ENCODE results near the gene COL16A1.

The COL16A1 gene

DNA sequence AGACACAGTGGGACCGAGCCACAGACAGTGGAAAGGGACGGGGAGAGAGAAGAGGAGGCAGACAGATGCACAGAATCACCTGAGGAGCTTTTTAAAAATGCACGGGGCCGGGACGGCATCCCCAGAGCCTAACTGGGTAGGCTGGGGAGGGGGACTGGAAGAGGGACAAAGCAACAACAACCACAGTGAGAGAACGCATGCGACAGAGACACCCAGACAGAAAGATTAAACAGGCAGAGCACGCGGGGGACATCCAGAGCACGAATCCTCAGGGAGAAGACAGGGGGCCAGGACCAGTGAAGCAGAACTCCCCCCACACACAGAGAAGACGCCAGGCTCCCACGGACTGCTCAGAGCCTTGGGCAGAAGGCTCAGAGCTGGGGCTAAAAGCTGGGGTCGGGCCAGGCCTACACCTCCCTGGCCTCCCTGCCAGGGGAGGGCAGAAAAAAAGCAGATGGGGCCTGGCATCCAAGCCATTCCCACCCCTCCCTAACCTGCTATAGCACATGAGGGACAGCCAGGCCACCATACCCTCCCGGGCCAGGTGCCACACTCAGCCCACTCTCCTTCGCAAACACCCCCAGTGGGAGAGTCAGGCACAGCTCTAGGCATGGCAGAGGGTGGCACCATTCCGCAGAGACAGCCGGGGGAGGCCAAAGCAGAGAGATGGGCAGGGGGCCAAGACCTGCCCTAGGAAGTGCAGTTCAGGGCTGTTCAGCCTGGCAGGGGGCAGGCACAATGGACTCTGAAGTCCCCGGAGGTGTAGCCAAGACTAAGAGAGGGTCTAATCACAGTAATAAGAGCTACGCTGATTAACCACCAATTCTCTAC is 29.8 kb upstream of the COL16A1 start:
- TF ChIP-seq, protein P1, sequence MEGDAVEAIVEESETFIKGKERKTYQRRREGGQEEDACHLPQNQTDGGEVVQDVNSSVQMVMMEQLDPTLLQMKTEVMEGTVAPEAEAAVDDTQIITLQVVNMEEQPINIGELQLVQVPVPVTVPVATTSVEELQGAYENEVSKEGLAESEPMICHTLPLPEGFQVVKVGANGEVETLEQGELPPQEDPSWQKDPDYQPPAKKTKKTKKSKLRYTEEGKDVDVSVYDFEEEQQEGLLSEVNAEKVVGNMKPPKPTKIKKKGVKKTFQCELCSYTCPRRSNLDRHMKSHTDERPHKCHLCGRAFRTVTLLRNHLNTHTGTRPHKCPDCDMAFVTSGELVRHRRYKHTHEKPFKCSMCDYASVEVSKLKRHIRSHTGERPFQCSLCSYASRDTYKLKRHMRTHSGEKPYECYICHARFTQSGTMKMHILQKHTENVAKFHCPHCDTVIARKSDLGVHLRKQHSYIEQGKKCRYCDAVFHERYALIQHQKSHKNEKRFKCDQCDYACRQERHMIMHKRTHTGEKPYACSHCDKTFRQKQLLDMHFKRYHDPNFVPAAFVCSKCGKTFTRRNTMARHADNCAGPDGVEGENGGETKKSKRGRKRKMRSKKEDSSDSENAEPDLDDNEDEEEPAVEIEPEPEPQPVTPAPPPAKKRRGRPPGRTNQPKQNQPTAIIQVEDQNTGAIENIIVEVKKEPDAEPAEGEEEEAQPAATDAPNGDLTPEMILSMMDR (IDR thresholded peaks at IDR 0.05) = no peak
- H3K4me3 ChIP-seq = no peak overlapping the region
- no peak overlapping the region for H3K27ac ChIP-seq
- DNase-seq (ENCODE audit: low spot score) = no peak

DNA sequence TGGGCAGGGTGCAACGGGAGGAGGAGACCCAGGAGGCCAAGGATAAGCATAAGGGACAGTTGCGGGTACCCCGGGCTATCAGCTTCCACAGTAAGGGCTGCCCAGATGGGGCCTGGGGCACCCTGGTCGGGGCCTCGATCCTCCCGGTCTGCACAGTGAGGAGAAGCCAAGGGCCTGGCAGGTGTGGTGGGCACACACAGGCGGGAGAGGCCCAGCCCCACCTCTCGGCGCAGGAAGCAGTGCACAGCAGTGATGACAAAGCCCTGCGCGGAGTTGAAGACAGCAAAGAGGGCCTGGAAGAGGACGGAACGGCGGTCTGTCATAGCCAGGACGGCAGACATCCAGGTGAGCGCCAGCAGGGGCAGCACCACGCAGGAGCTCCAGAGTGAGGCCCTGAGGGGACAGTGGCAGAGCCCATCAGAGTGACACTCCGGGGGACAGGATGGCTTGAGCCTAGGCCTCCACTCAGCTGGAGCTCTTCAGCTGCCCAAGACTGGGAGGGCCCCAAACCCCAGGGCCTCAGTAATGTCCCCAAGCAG is 29.0 kb upstream of the COL16A1 start:
- H3K27ac ChIP-seq = no peak overlapping the region
- DNase-seq (ENCODE audit: low spot score) = no peak
- TF ChIP-seq, protein P1 (IDR thresholded peaks at IDR 0.05) = no peak
- H3K4me3 ChIP-seq = no peak overlapping the region

DNA sequence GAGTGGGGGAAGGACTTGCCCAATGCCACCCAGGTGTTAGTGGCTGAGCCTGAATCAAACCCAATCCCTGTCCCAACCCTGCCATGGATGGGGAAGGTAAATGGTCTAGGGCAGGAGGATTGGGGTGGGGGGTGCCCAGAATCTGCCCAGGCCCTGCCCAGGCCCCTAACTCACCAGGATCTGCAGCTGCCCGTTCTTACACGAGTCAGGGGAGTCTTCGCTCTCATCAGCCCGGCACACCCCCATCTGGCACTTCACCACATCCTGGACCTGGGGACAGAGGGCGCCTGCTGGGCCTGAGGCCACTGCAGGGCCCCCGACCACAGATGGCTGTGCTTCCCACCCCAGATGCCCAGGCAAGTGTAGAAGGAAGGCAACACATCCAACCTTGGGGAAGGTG is 28.5 kb upstream of the COL16A1 start:
- TF ChIP-seq, protein P1 (IDR thresholded peaks at IDR 0.05) = no peak
- DNase-seq (ENCODE audit: low spot score) = no peak
- Histone ChIP-seq H3K27ac (no peak overlapping the region), H3K4me3 (no peak overlapping the region)

DNA sequence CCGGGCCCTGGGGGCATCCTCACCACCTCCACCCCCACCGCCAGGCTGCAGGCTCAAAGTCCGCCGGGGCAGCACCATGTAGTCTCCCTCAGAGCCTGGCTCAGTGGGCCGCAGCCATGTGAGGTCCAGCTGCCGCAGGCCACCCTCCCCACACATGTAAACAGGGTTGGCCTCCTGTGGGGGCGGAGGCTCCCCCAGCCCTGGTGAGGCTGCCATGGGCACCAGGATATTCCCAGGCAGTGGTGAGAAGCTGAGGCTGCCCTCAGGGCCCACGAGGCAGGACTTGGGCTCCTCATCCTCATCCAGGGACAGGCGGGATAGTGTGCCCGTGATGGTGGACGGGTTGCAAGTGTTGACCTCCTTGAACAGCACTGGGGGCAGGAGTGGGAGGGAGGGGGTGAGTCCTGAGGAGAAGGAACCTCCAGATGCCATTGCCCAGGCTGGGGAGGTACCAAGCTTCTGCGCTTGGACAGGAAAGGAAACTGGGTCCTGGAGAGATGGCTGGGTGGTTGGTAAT is 27.3 kb upstream of the COL16A1 start:
- DNase-seq (ENCODE audit: low spot score) = no peak
- Histone ChIP-seq H3K4me3 (no peak overlapping the region), H3K27ac (no peak overlapping the region)
- TF ChIP-seq, protein P1 (IDR thresholded peaks at IDR 0.05) = no peak

DNA sequence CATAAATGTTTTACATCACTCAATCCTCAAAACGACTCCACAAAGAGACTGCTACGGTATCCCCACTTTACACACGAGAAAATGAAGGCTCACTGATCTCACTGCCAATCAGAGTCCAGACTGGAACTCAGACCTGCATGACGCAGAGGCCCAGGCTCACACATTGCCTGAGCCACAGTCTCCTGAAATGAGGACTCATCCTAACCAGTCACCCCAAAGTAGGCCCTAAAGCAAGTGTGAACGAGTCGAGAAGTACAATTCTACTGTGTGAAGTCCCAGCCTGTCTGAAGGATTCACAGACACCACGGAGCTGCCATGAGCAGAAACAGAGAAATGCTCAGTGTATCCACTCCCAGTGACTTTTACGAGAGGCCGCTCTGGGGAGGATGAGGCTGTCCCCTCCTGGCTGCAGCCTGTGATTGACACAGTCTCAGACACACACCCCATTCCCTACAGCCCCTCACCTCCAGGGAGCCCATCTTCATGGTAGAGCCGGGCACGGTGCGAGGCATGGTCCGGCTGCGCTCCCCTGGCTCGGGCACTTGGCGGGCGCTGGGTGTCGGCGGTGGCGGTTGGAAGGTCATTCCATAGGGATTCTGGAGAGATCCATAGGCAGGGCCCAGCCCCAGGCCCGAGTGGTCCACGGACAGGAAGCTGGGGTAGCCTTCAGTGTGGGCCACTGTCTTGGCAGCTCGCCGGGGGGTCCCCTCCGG is 26.7 kb upstream of the COL16A1 start:
- no peak overlapping the region for H3K4me3 ChIP-seq
- TF ChIP-seq, protein P1 (IDR thresholded peaks at IDR 0.05) = no peak
- H3K27ac ChIP-seq = no peak overlapping the region
- DNase-seq (ENCODE audit: low spot score) = no peak

DNA sequence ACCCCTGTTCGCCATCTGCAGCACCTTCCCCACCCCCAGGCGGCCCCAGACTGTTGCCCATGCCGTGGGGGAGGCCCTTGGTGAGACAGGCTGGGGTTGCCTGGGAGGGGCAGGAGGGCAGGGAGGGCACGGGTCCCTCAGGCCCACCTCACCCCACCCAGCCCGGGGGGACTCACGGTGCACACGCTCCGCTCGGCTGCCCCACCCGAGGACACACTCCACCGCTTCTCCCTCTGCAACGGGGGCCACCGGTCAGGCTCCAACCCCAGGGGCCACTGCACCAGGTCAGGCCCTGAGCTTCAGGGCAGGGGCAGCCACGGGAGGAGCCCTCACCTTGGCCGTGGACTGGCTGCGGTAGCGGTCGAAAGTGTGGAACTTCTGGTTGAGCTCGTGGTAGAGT is 24.0 kb upstream of the COL16A1 start:
- TF ChIP-seq, protein P1 (IDR thresholded peaks at IDR 0.05) = no peak
- DNase-seq (ENCODE audit: low spot score) = no peak
- no peak overlapping the region for H3K27ac ChIP-seq
- H3K4me3 ChIP-seq = no peak overlapping the region
